Stimulated activated CD8-positive, alpha-beta memory T cell treated with anti-CD3 and anti-CD28 coated beads, Interleukin-4, amount 100 ng/mL, for 48 hours (primary cell): ENCODE measurements around the gene TPRG1.
"Not testable (repeated sequence)": the region's sequence is repeated elsewhere in the genome, so short reads cannot be mapped to it uniquely, and the experiment has no call there.

Experiments
- DNase-seq: peaks from one replicate; pipeline ENCODE4 v3.0.0-alpha.2; 2020

The TPRG1 gene

DNA sequence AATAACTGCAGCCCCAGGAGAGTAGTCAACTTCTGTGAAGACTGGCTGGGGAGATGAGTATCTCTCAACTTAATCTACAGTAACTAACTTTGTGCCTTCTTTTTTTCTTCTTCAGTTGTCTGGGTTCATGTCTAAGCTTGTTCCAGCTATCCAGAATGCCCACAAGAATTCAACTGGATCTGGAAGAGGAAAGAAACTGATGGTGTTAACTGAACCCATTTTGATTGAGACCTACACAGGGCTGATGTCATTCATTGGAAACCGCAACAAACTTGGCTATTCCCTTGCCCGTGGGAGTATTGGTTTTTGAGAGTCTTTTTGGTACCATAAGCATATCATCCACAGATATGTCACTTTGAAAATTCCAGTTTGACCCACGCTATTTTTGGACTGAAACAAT, 148.7 kb downstream of the TPRG1 start:
- DNase-seq, result no peak

DNA sequence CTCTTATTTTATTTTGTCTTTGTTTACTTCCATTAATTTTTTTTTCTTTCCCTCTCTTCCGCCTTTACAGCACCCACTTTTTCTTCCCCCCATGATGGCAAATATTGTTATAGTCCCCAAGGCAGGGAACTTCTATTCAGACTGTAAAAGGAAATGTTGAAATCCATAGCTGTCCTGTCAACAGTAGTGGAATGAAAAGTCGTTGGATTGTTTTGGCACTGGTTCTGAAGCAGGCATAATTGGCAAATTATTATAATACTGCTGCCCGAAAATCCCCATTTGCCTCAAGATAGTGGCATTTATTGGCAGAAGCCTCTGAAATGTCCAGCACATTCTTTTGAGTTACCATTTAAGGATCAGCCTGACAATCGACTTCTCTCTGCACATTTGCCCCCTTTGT, 150.6 kb downstream of the TPRG1 start:
- DNase-seq, result no peak

DNA sequence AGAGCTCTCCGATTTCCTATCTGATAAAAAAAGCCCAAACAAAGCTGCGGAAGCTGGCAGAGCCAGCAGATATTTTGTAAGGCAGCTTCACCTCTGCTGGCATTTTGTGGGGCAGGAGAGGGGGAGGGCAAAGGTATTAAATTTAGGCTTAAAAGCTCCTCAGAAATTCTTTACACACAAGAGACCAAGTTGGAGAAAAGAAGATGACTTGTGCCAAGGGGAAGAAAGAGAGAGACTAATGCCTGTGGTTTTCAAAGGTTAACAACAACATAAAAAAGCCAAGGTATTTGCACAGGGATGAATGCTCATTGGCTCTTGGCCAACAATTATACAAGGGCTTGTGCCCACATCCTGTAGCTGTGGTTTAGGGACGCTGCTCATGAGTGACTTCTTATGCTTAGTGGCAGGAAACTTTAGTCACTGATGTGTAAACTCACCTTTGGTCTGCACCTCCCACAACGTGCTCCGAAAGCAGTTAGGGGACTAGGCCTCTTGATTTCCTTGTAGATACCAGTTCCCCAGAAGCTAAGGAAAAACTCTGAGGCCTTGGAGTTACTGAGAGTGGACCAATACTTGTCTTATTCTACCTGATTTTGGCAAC, 152.9 kb downstream of the TPRG1 start:
- peak; percentile 82 for DNase-seq

DNA sequence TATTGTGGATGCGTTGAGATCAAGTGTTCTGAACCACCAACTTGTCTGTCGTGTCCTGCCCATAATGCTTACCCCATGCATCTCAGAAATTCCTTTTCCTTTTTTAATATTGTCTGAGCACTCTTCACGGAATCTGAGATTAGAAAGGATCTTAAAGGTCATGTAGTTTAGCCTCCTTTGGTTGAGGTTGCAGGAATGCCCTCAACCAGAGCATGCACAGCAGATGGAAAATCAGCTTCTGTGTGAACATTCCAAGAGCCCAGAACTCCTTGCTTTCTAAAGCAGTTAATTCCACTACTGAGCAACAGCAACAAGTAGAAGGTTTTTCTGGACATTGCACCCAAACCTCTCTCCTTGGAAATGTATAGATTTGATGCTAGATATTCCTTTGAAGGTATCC, 153.7 kb downstream of the TPRG1 start:
- DNase-seq, result no peak

DNA sequence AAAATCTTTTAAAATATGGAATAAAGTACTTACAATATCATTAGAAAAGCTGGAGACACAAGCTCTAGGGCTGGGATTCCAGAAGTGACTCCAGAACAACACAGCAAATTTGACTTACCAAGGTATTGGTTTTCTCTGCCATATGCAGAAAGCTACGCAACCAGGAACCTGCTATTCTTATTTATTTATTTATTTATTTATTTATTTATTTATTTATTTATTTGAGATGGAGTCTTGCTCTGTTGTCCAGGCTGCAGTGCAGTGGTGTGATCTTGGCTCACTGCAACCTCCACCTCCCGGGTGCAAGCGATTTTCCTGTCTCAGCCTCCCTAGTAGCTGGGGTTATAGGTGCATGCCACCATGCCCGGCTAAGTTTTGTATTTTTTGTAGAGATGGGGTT, 157.9 kb downstream of the TPRG1 start:
- not testable (repeated sequence) for DNase-seq

DNA sequence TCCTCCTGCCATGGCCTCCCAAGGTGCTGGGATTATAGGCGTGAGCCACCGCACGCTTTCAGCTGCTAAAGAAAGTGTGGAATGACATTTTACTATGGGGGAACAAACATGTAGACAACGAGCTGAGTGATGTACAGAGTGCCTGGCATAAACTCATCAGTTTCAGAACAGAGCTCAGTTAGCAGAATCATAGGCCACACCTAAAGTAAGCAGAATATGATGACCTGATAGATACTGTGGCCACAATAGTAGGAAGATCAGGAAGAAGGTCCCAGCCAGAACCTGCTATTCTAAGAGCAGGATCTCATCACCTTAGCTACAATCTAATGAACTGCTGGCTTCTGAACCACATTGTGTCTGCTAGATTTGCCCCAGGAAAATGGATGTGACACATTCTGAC, 158.3 kb downstream of the TPRG1 start:
- no peak for DNase-seq

DNA sequence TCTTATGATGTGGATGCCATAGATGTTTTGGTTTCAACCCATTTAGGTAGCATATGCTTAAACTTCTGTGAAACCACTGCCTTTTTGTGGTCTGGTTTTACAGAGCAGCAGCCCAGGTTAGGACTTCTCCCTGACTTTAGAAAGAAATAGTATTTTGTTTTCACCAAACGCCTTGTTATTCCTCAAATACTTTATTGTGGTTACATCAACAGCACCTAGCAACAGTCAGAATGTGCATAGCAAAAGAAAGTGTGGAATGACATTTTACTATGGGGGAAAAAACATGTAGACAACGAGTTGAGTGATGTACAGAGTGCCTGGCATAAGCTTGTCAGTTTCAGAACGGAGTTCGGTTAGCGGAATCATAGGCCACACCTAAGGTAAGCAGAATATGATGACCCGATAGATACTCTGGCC, 159.2 kb downstream of the TPRG1 start:
- DNase-seq, result no peak

DNA sequence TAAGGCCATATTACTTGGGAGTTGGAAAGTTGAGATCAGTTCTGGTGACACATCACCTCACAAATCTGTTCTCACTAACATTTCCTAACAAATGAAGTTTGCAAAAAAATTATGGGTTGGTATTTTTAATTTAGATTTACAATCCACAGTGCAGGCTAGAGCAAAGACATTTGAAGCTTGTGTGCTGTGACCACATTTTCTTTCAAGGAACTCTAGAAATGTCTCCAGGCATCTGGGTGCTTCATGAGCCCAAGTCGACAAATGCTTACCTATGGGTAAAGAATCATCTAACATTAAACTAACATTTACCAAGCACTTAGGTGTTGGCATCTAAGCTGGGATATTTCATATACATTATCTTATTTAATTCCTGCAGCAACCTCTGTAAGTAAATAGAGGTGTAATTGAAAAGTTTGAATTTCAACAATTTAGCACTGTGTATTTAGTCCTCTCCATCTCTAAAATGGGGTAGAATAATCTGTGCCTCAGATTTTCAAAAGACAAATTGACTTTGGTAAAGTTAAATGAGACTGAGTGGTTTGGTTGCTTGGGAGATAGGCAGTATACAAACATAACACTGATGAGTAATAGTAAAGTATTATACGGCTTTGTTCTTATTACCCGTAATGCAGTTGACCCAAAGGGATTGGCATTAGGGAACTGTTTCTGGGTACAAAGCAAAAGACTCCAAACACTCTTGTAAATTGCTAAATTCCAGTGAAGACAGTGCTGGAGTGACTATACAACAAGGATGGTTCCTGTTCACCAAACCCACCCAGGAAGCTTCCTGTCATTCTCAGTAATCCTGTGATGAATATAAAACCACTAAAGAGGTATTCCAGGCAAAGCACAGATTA, 162.5 kb downstream of the TPRG1 start:
- DNase-seq, result no peak

DNA sequence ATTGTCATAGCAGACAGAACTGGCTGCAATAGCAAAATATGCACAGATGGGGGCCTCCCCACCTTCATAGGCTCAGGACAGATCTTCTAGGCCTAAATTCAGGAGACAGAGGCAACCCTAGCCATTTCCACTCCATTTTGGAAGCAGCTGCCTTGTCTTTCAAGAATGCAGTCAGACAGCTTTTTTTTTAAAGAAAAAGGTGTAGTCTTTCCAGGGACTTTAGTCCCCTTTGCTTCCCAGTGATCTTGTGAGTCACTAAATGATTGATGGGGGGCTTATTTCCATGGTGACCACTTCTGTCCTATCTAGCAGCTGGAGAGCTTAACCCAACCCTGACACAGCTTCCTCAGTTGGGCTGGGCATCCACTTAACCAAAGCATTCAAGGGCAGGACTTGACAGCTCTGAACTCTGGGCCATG, 165.9 kb downstream of the TPRG1 start:
- no peak for DNase-seq

DNA sequence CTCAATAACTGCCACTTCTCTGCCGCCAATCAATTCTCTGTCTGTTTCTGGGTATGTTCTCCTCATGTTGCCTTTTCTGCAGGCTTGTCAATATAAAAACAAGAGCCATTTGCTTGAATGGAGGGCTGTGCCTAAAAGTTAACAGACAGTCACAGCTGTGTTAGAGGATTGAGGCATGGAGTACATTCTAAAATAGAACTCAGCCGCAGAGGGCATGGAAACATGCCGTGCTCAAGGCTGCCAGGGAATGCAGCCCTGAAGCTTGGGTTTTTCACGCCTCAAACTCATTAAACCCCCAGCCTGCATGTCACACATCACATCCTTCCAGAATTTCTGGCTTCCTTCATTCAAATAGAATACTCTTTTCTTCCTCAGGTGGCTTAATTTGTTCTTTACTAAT, 166.6 kb downstream of the TPRG1 start:
- no peak for DNase-seq

DNA sequence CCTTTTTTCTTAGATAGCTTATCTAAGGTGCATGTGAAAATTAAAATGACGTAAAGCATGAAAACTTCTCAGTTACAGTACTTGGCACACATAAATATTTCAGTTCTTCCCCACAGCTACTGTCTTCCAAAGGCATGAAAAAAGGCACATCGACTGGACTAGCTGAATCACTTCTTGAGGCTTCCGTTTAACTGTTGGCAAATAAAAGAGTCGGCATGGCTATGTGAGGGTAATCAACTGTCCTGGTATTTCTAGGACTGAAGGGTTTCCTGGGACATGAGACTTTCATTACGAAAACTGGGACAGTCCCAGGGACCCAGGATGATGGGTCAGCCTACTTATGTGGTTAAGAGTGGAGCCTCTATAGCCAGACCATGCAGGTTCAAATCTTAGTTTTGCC, 168.2 kb downstream of the TPRG1 start:
- DNase-seq, result no peak

DNA sequence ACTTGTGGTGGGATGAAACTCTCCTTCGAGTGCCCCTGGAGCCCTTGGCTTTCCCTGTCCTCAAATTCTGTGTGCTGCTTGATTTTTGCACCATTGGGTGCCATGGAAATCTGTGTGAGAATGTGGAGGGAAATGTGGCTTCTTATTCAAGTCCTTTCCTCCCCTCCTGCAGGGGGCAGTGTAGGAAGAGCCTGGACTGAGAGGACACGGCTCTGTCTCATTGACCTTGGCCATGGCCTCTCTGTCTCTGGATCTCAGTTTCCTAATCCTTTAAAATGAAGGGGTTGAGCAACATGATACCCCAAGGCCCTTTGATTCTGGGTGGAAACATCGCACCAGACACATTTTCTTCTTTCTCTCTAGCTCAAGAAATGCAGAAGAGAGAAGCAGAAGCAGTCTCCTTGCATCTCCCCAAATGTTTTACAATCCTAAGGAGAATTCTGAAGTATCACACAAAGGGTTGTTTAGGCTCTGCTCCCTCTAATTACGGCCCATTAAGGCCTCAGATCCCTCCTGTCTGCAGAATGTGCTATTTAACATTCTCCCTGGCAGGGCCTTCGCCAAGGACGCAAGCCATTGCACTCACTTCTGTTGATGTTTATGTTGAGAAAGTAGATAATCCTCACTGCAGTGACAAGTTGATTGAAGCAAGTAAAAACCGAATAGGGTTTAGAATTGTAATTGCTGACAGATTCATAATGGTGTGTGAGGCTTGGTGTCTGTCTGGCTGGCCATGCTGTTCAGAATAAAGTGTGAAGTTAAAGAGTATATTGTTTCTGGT, 169.1 kb downstream of the TPRG1 start:
- peak; percentile 43 for DNase-seq

DNA sequence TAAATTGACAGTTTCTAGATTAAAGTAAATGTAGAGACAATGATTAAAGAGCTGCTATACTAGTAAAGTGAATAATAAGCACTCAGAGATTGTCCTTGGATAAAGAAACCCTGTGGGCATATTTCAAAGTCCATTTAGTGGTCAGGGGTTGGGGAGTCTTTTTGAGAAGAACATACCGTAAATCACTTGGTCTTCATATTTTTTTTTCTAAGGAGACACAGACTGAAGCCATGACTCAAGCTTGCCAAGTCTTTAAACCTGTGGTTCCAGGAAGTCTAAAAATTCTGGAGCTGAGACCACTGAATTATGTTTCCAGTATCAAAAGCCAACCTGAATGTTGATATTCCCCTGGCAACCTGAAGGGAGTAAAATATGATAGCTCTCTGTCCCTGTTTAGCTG, 171.0 kb downstream of the TPRG1 start:
- no peak for DNase-seq

DNA sequence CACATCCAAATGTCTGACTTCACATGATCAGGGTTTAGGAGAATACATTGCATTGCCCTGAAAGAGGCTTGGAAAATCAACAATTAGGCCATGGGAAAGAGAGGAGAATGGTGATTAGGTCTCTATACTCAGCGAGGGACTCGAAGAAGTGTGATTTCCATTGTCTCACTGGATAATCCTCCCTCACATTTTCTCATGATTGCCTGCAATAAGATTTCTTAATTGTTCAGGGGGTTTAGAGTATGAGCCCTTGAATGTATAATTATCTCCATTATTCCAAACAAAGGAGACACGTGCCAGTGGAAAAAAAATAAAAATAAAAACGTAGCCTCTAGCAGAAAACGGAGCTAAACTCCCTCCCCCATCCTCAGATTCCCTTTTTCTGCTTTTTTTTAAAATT, 173.2 kb downstream of the TPRG1 start:
- DNase-seq, result no peak

DNA sequence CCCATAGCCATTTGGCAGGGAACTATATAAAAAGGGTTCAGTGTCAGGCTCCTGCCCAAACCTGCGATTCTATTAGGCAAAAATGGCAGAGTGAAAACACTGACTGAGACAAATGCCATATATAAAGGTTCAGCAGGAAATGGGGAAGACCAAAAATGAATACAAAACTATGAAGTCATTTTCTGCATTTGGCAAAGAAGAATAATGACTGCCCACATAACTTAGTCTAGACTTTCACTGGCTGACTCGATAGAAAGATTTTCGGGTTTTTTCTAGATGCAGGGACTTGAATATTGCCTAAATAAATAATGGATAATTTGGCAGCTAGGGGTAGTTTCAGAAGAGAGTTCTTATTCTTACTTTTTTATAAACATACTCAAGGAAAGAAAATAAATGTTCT, 178.0 kb downstream of the TPRG1 start:
- DNase-seq, result no peak

DNA sequence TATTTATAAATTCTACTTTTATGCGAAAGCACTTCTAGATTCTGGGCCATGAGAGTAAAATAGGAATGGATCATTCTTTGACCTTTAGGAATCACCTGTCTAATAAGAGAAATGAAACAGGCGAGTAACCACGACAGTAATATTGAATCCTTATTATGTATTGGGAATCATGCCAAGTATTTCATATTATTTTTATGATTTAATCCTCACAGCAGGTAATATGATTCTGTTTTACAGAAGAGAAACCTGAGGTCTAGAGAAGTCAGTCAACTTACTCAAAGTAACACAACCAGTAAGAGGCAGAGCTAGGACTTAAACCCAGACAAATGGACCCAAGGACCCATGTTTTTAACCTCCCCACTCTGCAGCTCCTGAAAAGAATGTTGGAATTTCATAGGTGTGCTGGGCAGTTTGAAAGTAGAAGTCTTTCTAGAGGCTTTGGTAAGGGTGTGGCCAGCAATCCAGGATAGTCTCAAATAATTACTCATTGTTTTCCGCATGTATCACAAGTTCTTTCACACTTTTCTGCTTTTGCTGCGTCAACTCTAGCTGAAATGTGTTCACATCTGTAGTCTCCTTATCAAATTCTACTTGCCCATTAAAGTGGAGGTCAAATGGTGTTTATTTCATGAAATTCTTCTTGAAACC, 181.7 kb downstream of the TPRG1 start:
- DNase-seq, result no peak

DNA sequence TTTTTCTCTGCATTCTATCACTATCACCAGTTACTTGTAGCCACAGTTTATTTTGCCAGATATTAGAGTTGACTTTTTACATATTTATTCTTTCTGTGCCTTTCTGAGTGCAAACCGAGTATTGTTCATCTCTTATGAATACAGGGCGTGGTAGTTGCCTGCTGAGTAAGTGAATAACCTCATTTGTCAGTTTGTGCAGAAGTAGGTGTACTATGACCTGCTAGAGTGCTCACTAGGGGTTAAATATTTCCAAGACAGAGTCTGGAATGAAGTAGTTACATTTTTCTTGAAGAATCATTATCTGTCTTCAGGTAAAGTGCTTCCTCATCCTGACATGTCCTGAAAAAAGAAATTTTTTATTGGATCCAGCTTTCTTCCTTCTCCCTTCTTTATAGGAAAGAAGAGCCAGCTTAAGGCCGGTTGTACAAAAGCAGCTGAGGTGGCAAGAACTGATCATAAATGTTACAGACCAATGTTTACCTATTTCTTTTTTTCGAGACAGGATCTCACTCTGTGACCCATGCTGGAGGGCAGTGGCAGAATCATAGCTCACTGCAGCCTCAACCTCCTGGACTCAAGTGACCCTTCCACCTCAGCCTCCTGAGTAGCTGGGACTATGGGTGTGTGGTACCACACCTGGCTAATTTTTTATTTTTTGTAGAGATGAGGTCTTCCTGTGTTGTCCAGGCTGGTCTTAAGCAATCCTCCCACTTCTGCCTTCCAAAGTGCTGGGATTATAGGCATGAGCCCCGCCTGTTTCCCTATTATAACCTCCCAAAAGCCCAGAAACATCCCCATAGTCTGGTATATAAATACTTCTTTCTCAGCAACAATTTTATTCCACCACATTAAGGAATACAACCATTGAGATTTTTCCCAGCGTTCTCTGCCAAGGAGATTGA, 182.5 kb downstream of the TPRG1 start:
- DNase-seq, result no peak

DNA sequence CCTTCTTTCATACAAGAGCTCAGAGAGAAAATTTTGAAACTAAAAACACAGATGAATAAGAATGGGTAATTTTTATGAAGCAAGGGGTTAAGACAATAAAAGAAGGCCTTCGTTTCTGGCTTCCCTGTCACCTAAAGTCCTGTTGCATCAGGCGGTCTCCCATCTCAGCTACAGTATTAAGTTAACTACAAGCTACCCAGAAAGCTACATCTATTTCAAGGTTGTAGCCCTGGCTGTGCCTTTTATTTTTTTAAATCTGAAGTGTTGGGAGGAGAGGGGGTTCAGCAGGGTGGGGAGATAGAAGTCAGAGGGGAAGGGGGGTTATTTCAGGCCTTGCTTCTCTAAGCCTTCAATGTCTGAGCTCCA, 183.3 kb downstream of the TPRG1 start:
- no peak for DNase-seq

DNA sequence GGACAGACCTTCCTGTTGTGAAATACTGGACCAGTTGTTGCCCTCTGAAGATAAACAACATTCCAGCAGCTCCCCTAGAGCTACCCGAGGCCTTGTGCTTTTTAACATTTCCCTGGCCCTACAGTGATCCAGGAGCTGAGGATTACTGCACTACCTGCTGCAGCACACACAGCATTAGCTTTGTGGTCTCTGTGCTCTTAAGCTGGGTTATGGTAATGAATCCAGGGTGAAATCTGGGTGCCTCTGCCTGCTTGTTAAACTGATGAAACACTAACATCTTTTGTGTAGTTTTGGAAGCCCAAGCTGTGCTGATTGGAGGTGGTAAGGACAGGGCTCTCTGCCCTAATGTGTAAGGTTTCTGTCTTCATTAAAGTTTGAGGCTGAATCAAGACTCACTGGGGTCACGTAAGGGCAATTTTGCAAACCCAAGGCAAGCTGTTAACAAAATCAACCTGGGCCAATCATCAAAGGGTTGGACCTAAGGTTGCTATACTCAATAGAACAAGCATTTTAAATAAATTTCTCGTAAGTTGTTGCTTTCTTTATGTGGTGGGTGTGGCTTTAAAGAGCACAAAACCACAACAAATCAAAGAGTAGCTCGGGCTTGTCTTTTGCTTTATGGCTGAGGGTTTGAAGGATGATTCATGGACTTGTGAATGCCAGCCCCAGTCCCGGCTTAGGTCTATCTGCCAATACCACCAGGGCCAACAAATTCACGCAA, 183.9 kb downstream of the TPRG1 start:
- peak; percentile 31 for DNase-seq

DNA sequence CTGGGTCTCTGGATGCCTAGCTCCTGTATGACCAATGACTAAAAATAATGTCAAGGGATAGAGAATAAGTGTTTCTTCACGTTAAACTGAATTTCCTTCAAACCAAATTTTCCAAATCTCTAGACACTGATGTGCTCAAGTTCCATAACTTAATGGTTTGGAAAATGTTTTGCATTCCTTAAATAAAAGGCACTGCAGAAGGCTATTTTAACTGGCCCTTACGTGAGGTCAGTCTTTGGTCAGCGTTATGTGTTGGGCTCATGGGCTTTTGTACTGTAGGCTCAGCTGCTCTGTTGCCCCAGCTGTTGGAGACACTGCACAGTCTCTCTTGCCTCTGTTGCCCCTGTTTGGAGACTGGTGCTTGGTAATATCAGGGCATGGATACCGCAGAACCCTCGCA, 188.5 kb downstream of the TPRG1 start:
- DNase-seq, result no peak

DNA sequence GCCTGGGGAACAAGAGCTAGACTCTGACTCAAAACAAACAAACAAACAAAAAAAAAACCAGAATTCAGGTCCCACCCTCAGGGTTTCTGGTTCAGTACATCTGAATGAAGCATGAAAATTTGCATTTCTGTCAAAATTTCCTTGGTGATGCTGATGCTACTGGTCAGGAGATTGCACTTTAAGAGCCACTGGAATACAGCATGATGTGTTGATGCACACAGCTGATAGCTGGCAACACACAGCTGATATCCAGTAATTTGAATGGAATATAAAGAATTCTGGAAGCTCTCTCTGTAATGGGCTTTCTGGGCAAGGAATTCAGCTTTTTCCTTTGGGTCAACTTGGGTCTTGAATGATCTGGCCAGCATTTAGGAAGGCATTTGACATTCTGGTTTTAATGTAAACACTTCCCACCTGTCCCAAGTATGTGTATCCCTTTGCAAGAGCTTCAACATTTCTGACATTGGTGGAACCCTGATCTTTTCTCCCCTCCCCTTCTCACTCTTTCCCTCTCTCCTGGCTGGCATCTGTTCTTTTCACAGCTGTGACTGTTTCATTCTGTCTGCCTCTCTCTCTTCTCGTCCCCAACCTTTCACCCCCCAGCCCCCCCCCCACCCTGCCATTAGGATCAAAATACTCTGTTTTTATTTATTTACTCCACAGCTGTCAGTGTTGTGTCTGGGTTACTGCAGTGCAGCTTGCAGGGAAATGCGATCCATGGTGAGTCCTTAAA, 189.5 kb downstream of the TPRG1 start:
- no peak for DNase-seq
